AG10803 (cell line): ENCODE measurements around the gene GRHPR.
A peak's percentile ranks its signal among the peaks of the same experiment; 100 is the strongest.

ENCODE experiments used
- DNase-seq: peaks from one replicate; pipeline ENCODE4 v3.0.0; 2010; ENCODE audit warnings: low read depth
- H3K4me3 ChIP-seq: 2 replicates; pipeline ENCODE4 v1.5.1; 2011; ENCODE audit warnings: mild to moderate bottlenecking, low read length, control low read depth
- TF ChIP-seq, protein P1 (sequence below): conservative IDR thresholded peaks from 2 replicates; pipeline ENCODE4 v1.5.1; 2011; ENCODE audit warnings: mild to moderate bottlenecking, low read length, control low read depth, inconsistent platforms

The GRHPR gene

DNA sequence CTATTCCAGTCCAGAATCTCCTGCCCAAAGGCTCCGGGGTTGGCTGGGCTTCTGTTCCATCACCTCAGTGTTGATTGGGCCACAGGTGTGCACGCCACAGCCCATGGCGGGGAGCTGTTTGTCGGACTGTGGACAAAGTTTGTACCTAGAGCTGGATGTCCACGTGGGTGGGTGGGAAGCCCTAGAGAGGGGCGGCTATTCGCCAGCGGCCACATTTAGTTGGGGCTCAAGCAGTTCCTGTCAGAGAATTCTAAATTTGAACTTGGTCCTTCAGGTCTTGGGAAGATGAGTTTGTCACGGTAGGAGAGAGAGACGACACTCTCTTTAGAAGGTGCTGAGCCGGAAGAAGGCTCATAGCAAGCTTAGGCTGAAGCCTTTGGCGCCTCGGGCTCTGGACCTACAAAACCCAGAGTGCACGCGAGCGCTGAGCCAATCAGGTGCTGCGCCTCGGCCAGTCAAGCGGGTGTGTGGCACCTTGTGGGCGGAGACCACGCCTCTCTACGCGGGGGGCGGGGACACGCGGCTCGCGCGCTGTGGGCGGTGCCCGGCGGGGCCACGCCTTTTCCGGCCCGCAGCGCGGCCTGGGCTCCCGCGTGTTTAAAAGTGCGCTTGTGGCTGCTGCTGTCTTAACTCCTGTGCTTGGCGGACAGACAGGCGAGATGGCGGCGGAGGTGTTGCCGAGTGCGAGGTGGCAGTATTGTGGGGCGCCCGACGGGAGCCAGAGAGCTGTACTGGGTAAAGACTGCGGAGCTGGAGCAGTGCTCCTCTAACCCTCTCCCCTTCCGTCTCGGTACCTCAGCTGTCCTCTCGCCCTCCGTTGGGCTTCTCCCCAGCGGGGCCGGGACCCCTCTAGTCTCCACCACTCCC, 63.1 kb downstream of the GRHPR start, which contains the start of gene POLR1E:
TSS of gene POLR1E (plus strand) at position 560 of the 867 bp plus-strand sequence. CDS start at position 660, 100 bp downstream.
- peak; percentile 86 for DNase-seq
- TF ChIP-seq, protein P1, sequence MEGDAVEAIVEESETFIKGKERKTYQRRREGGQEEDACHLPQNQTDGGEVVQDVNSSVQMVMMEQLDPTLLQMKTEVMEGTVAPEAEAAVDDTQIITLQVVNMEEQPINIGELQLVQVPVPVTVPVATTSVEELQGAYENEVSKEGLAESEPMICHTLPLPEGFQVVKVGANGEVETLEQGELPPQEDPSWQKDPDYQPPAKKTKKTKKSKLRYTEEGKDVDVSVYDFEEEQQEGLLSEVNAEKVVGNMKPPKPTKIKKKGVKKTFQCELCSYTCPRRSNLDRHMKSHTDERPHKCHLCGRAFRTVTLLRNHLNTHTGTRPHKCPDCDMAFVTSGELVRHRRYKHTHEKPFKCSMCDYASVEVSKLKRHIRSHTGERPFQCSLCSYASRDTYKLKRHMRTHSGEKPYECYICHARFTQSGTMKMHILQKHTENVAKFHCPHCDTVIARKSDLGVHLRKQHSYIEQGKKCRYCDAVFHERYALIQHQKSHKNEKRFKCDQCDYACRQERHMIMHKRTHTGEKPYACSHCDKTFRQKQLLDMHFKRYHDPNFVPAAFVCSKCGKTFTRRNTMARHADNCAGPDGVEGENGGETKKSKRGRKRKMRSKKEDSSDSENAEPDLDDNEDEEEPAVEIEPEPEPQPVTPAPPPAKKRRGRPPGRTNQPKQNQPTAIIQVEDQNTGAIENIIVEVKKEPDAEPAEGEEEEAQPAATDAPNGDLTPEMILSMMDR: no peak
- peak within 1 kb of the TSS; percentile 88 for H3K4me3 ChIP-seq

DNA sequence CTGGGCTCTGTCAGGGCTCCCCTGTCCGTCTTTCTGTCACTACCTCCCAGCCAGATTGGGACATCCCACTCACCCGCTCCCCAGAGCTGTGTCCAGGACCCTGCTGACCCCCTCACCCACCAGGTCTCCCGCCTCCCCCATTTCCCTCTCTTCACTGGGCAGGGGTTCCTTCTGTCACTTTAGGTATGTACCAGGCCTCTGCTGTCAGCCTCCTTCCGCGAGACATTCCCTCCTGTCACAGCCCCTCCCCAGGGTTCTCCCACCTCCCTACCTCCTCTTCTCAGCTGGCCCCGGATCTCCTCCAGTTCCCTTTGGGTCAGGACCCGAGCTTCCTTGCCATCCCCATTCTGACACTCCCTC, 63.7 kb downstream of the GRHPR start:
- TF ChIP-seq, protein P1: no peak
- H3K4me3 ChIP-seq: peak overlapping the region; percentile 88
- DNase-seq: no peak
